K562 (cell line): ENCODE data around the gene BIRC6. TPM values are rescaled to one million over a fixed set of nuclear protein-coding genes. Genes with fewer than 3 reads are reported as not detected.

Experiments used
- BHLHE40 ChIP-seq: IDR thresholded peaks from 2 replicates; pipeline ENCODE4 v1.6.1; 2011; ENCODE audit warnings: low read length, improper control_type of control experiment
- CEBPG ChIP-seq, 3 experiments: fragments of 200-800 bp in 1 of 3; sonication (Bioruptor generic) in 1 of 3; sonication (generic) in 1 of 3; formaldehyde crosslinking in 1 of 3; IDR thresholded peaks in 2 of 3; conservative IDR thresholded peaks in 1 of 3; 2 replicates each; pipeline versions ENCODE4 v1.6.1 to v1.8.0; 2016 to 2022; ENCODE audit warnings: missing compliant biosample characterization in 2 of 3, missing genetic modification characterization in 2 of 3, mild to moderate bottlenecking in 1 of 3, missing genetic modification reagents in 1 of 3
- FIP1L1 ChIP-seq: fragments of 200-400 bp; formaldehyde crosslinking; IDR thresholded peaks from 2 replicates; pipeline ENCODE4 v1.6.1; 2018; ENCODE audit warnings: mild to moderate bottlenecking, low read depth, low read length; ENCODE audit not compliant: poor library complexity, severe bottlenecking
- GATA2 ChIP-seq: sonication (generic); formaldehyde crosslinking; IDR thresholded peaks from 2 replicates; pipeline ENCODE4 v1.4.0; 2020; ENCODE audit warnings: mild to moderate bottlenecking, missing genetic modification reagents
- KAT7 ChIP-seq: sonication (generic); formaldehyde crosslinking; IDR thresholded peaks from 2 replicates; pipeline ENCODE4 v1.8.0; 2022; ENCODE audit warnings: missing genetic modification reagents, mild to moderate bottlenecking, borderline replicate concordance
- LARP7 ChIP-seq: fragments of 450-650 bp; IDR thresholded peaks from 2 replicates; pipeline ENCODE4 v1.6.1; 2016
- MCM5 ChIP-seq: fragments of 450-650 bp; IDR thresholded peaks from 2 replicates; pipeline ENCODE4 v1.6.1; 2016; ENCODE audit warnings: low read depth
- NCOA1 ChIP-seq: fragments of 450-650 bp; IDR thresholded peaks from 2 replicates; pipeline ENCODE4 v1.6.1; 2016; ENCODE audit warnings: low read depth
- NELFE ChIP-seq: IDR thresholded peaks from 2 replicates; pipeline ENCODE4 v1.6.1; 2011; ENCODE audit warnings: mild to moderate bottlenecking; ENCODE audit not compliant: insufficient read depth, insufficient read length
- NEUROD1 ChIP-seq: fragments of 150-350 bp; IDR thresholded peaks from 2 replicates; pipeline ENCODE4 v1.6.1; 2014; ENCODE audit warnings: borderline replicate concordance, low read length, low read depth; ENCODE audit not compliant: partially characterized antibody
- NFE2 ChIP-seq: IDR thresholded peaks from 2 replicates; pipeline ENCODE4 v1.6.1; 2014; ENCODE audit warnings: antibody characterized with exemption, low read depth
- PTTG1 ChIP-seq: fragments of 450-650 bp; IDR thresholded peaks from 2 replicates; pipeline ENCODE4 v1.6.1; 2016; ENCODE audit warnings: low read depth, mild to moderate bottlenecking, missing genetic modification characterization, missing compliant biosample characterization
- STAG1 ChIP-seq: sonication (generic); formaldehyde crosslinking; IDR thresholded peaks from 2 replicates; pipeline ENCODE4 v1.5.0; 2020; ENCODE audit warnings: missing genetic modification reagents, borderline replicate concordance
- TBP ChIP-seq: optimal IDR thresholded peaks from 2 replicates; pipeline ENCODE3; 2011; ENCODE audit warnings: low read depth, low read length, improper control_type of control experiment
- TCF7 ChIP-seq: sonication (generic); IDR thresholded peaks from 2 replicates; pipeline ENCODE4 v1.6.1; 2016; ENCODE audit warnings: antibody characterized with exemption, borderline replicate concordance
- VEZF1 ChIP-seq: fragments of 200-800 bp; sonication (Bioruptor generic); IDR thresholded peaks from 2 replicates; pipeline ENCODE4 v1.6.1; 2017; ENCODE audit warnings: missing genetic modification characterization, missing compliant biosample characterization
- ZFP36 ChIP-seq: fragments of 150-350 bp; IDR thresholded peaks from 2 replicates; pipeline ENCODE4 v1.6.1; 2018; ENCODE audit warnings: low read length, low read depth; ENCODE audit not compliant: partially characterized antibody
- ZFX ChIP-seq: sonication (generic); formaldehyde crosslinking; IDR thresholded peaks from 2 replicates; pipeline ENCODE4 v1.8.0; 2022; ENCODE audit warnings: mild to moderate bottlenecking, missing genetic modification reagents, moderate library complexity
- ZNF143 ChIP-seq: sonication (generic); formaldehyde crosslinking; IDR thresholded peaks from 2 replicates; pipeline ENCODE4 v1.9.0; 2022; ENCODE audit warnings: mild to moderate bottlenecking, missing genetic modification reagents
- ZNF212 ChIP-seq: fragments of 450-650 bp; formaldehyde crosslinking; IDR thresholded peaks from 2 replicates; pipeline ENCODE4 v1.4.0; 2020; ENCODE audit warnings: mild to moderate bottlenecking
- ZNF830 ChIP-seq: fragments of 250-450 bp; sonication (Bioruptor Pico); IDR thresholded peaks from 2 replicates; pipeline ENCODE4 v1.5.0; 2021; ENCODE audit warnings: mild to moderate bottlenecking
- polyA plus RNA-seq, 8 experiments: library from polyadenylated mRNA; depleted of rRNA in 4 of 8; stranded (reverse) in 5 of 8; unstranded in 3 of 8; fragments of >200 nt; fragmentation: Nextera tagmentation in 2 of 8; fragmentation: Illumina TruSeq in 1 of 8; extraction: Ambion mirVana in 2 of 8; extraction: Trizol in 1 of 8; gene quantifications; 2 replicates each; pipeline versions ENCODE4 v1.2.1 to v1.2.3, GENCODE V29; 2011 to 2014; ENCODE audit warnings: inconsistent platforms in 1 of 8, missing spikeins in 1 of 8
- total RNA-seq, 7 experiments: library from RNA; depleted of rRNA in 6 of 7; stranded (reverse); fragments of >200 nt in 6 of 7; fragmentation: Illumina TruSeq in 2 of 7; extraction: Trizol in 2 of 7; gene quantifications; 2 replicates each; pipeline versions ENCODE4 v1.2.1 to v1.2.3, GENCODE V29; 2011 to 2021; ENCODE audit warnings: low replicate concordance in 1 of 7
- TF ChIP-seq, protein P1 (sequence below), 3 experiments: fragments of 200-800 bp in 1 of 3; fragments of 250-450 bp in 1 of 3; fragments of 450-650 bp in 1 of 3; sonication (Bioruptor Pico) in 1 of 3; sonication (Bioruptor generic) in 1 of 3; formaldehyde crosslinking in 1 of 3; IDR thresholded peaks; 2 replicates each; pipeline versions ENCODE4 v1.6.1 to v1.8.0; 2016 to 2022; ENCODE audit warnings: mild to moderate bottlenecking in 2 of 3, missing genetic modification characterization in 2 of 3, missing compliant biosample characterization in 1 of 3, moderate library complexity in 1 of 3
- TF ChIP-seq, protein P2 (sequence below): fragments of 450-650 bp; formaldehyde crosslinking; IDR thresholded peaks from 2 replicates; pipeline ENCODE4 v1.4.0; 2020; ENCODE audit warnings: mild to moderate bottlenecking

BIRC6 gene
- total and polyA plus RNA-seq, 9 of the 15 experiments (the other 6 are each of a cell fraction or from before 2014, with no cell fraction given), result 18.8 to 110 (median 49.8) TPM

DNA sequence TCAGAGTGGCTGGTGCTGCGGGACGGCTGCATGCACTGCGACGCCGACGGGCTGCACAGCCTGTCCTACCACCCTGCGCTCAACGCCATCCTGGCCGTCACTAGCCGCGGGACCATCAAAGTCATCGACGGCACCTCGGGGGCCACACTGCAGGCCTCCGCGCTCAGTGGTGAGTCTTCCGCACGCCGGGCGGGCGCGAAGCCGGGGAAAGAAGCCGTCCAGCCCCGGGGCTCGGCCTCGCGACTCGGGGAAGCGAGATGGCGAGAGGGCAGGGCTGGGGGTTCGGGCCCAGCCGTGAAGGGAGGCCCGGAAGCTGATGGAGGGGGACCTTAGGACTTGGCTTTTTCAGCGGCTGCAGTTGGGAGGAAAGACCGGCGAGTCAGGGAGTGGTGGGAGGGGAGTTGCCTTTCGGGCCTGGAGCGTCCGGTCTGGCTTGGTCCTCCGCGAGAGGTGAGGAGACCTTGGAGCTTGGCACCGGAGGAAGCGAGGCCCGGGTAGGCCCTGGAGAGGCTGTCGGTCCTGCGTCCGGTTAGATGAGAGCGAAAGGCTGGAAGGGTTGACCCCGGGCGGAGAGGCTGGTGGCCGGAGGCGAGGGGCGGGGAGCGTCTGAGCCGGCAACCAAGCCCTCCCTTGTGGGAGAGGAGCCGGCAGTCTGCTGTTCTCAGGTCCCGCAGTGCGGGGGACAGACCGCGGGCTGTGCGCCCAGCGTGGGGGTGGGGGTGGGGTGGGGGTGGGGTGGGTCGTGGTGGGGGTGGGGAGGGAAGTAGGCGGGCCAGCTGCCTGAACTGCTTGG, 691 bp downstream of the BIRC6 start (continued):
- TF ChIP-seq BHLHE40 (no peak), NELFE (no peak), LARP7 (no peak), PTTG1 (tag) (no peak), ZNF212 (CRISPR knock-in tag) (no peak), KAT7 (CRISPR knock-in tag) (peak; percentile 89), NEUROD1 (peak; percentile 33), FIP1L1 (peak; percentile 65), ZNF143 (CRISPR knock-in tag) (no peak), TCF7 (peak; percentile 34; the same call in 1 of the 2 replicates), TBP (no peak), NCOA1 (no peak), NFE2 (no peak), ZFP36 (no peak), MCM5 (no peak), ZFX (CRISPR knock-in tag) (peak; percentile 79), ZNF830 (CRISPR knock-in tag) (no peak), GATA2 (CRISPR knock-in tag) (no peak), CEBPG (CRISPR knock-in tag; IDR thresholded peaks at IDR 0.05) (peak; percentile 36), CEBPG (tag; conservative IDR thresholded peaks at IDR 0.05 in 1 of 2, IDR thresholded peaks at IDR 0.05 in 1 of 2) (no peak), VEZF1 (0 out of 2 replicates have a peak, but pooled peaks have one; percentile 42), STAG1 (no peak)
- TF ChIP-seq, protein P1, sequence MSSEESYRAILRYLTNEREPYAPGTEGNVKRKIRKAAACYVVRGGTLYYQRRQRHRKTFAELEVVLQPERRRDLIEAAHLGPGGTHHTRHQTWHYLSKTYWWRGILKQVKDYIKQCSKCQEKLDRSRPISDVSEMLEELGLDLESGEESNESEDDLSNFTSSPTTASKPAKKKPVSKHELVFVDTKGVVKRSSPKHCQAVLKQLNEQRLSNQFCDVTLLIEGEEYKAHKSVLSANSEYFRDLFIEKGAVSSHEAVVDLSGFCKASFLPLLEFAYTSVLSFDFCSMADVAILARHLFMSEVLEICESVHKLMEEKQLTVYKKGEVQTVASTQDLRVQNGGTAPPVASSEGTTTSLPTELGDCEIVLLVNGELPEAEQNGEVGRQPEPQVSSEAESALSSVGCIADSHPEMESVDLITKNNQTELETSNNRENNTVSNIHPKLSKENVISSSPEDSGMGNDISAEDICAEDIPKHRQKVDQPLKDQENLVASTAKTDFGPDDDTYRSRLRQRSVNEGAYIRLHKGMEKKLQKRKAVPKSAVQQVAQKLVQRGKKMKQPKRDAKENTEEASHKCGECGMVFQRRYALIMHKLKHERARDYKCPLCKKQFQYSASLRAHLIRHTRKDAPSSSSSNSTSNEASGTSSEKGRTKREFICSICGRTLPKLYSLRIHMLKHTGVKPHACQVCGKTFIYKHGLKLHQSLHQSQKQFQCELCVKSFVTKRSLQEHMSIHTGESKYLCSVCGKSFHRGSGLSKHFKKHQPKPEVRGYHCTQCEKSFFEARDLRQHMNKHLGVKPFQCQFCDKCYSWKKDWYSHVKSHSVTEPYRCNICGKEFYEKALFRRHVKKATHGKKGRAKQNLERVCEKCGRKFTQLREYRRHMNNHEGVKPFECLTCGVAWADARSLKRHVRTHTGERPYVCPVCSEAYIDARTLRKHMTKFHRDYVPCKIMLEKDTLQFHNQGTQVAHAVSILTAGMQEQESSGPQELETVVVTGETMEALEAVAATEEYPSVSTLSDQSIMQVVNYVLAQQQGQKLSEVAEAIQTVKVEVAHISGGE (CRISPR knock-in tag; IDR thresholded peaks at IDR 0.05), result peak in 2 of 3 experiments; percentile 13 to 76; a peak in 3 of 6 replicates
- TF ChIP-seq, protein P2, sequence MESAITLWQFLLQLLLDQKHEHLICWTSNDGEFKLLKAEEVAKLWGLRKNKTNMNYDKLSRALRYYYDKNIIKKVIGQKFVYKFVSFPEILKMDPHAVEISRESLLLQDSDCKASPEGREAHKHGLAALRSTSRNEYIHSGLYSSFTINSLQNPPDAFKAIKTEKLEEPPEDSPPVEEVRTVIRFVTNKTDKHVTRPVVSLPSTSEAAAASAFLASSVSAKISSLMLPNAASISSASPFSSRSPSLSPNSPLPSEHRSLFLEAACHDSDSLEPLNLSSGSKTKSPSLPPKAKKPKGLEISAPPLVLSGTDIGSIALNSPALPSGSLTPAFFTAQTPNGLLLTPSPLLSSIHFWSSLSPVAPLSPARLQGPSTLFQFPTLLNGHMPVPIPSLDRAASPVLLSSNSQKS (CRISPR knock-in tag), result no peak
